ENCODE measurements around the gene VSIG10.

DNA sequence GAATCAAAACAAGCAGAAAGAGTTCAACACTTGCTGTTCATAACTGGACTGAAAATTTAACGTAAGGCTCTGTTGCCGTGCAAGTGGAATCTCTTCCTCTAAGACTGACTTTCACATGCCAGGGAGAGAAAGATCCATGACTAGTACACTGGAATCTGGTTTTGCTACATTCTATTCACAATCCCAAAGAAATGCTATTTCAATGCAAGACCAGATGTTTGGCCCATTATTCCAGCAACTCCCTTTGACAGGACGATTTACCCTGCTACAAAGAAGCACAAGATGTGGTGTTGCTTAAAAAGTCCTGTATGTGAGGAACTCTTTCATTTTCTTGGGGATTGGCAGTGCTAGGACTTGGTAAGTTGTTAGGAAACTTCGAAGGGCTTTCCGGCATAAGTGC is 69.9 kb downstream of the VSIG10 start:
- TF ChIP-seq TCF7L2 (IDR thresholded peaks at IDR 0.05; ENCODE audit: borderline replicate concordance, low read depth, low read length) (no peak), ZNF10 (tag by site-specific recombination; IDR thresholded peaks at IDR 0.05) (no peak), MZF1 (tag by site-specific recombination; IDR thresholded peaks at IDR 0.05; ENCODE audit: borderline replicate concordance) (no peak), ZNF660 (tag by site-specific recombination; IDR thresholded peaks at IDR 0.05) (no peak), ZNF624 (tag by site-specific recombination; IDR thresholded peaks at IDR 0.05) (no peak), YY1 (tag by site-specific recombination; IDR thresholded peaks at IDR 0.05) (no peak), ZNF830 (tag by site-specific recombination; IDR thresholded peaks at IDR 0.05; ENCODE audit: low read depth) (no peak), ZBTB17 (tag by site-specific recombination; IDR thresholded peaks at IDR 0.05) (no peak), ZSCAN23 (tag by site-specific recombination; IDR thresholded peaks at IDR 0.05) (no peak)
- TF ChIP-seq, protein P1, sequence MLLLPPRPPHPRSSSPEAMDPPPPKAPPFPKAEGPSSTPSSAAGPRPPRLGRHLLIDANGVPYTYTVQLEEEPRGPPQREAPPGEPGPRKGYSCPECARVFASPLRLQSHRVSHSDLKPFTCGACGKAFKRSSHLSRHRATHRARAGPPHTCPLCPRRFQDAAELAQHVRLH (tag by site-specific recombination; IDR thresholded peaks at IDR 0.05): no peak
- TF ChIP-seq, protein P2, sequence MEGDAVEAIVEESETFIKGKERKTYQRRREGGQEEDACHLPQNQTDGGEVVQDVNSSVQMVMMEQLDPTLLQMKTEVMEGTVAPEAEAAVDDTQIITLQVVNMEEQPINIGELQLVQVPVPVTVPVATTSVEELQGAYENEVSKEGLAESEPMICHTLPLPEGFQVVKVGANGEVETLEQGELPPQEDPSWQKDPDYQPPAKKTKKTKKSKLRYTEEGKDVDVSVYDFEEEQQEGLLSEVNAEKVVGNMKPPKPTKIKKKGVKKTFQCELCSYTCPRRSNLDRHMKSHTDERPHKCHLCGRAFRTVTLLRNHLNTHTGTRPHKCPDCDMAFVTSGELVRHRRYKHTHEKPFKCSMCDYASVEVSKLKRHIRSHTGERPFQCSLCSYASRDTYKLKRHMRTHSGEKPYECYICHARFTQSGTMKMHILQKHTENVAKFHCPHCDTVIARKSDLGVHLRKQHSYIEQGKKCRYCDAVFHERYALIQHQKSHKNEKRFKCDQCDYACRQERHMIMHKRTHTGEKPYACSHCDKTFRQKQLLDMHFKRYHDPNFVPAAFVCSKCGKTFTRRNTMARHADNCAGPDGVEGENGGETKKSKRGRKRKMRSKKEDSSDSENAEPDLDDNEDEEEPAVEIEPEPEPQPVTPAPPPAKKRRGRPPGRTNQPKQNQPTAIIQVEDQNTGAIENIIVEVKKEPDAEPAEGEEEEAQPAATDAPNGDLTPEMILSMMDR (tag by site-specific recombination; IDR thresholded peaks at IDR 0.05): no peak
- TF ChIP-seq, protein P3, sequence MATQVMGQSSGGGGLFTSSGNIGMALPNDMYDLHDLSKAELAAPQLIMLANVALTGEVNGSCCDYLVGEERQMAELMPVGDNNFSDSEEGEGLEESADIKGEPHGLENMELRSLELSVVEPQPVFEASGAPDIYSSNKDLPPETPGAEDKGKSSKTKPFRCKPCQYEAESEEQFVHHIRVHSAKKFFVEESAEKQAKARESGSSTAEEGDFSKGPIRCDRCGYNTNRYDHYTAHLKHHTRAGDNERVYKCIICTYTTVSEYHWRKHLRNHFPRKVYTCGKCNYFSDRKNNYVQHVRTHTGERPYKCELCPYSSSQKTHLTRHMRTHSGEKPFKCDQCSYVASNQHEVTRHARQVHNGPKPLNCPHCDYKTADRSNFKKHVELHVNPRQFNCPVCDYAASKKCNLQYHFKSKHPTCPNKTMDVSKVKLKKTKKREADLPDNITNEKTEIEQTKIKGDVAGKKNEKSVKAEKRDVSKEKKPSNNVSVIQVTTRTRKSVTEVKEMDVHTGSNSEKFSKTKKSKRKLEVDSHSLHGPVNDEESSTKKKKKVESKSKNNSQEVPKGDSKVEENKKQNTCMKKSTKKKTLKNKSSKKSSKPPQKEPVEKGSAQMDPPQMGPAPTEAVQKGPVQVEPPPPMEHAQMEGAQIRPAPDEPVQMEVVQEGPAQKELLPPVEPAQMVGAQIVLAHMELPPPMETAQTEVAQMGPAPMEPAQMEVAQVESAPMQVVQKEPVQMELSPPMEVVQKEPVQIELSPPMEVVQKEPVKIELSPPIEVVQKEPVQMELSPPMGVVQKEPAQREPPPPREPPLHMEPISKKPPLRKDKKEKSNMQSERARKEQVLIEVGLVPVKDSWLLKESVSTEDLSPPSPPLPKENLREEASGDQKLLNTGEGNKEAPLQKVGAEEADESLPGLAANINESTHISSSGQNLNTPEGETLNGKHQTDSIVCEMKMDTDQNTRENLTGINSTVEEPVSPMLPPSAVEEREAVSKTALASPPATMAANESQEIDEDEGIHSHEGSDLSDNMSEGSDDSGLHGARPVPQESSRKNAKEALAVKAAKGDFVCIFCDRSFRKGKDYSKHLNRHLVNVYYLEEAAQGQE (tag by site-specific recombination; IDR thresholded peaks at IDR 0.05): no peak
- TF ChIP-seq, protein P4, sequence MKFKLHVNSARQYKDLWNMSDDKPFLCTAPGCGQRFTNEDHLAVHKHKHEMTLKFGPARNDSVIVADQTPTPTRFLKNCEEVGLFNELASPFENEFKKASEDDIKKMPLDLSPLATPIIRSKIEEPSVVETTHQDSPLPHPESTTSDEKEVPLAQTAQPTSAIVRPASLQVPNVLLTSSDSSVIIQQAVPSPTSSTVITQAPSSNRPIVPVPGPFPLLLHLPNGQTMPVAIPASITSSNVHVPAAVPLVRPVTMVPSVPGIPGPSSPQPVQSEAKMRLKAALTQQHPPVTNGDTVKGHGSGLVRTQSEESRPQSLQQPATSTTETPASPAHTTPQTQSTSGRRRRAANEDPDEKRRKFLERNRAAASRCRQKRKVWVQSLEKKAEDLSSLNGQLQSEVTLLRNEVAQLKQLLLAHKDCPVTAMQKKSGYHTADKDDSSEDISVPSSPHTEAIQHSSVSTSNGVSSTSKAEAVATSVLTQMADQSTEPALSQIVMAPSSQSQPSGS (tag by site-specific recombination; IDR thresholded peaks at IDR 0.05; ENCODE audit: low read depth): no peak
